Neuronal stem cell (in vitro differentiated cells): ENCODE data around the gene P2RY8.

Experiments
- DNase-seq: peaks from one replicate; pipeline ENCODE4 v3.0.0-alpha.2; 2013; ENCODE audit warnings: low spot score
- H2AFZ ChIP-seq: one replicate; pipeline ENCODE4 v1.6.1; 2013; ENCODE audit warnings: mild to moderate bottlenecking, low read length, inconsistent platforms
- H2AK5ac ChIP-seq: 2 replicates; pipeline ENCODE4 v1.6.1; 2013; ENCODE audit warnings: low read depth, mild to moderate bottlenecking, inconsistent platforms, low read length, moderate library complexity, mixed read lengths
- H2BK120ac ChIP-seq: 2 replicates; pipeline ENCODE4 v1.6.1; 2013; ENCODE audit warnings: low read depth, mild to moderate bottlenecking, inconsistent platforms, low read length, moderate library complexity, mixed read lengths
- H2BK12ac ChIP-seq: one replicate; pipeline ENCODE4 v1.6.1; 2013; ENCODE audit warnings: low read length, inconsistent platforms
- H2BK15ac ChIP-seq: 2 replicates; pipeline ENCODE4 v1.6.1; 2013; ENCODE audit warnings: mild to moderate bottlenecking, low read length, inconsistent platforms, mixed read lengths
- H2BK5ac ChIP-seq: one replicate; pipeline ENCODE4 v1.6.1; 2013; ENCODE audit warnings: inconsistent platforms, mild to moderate bottlenecking, low read length, moderate library complexity
- H3K14ac ChIP-seq: one replicate; pipeline ENCODE4 v1.6.1; 2013; ENCODE audit warnings: low read length, inconsistent platforms
- H3K18ac ChIP-seq: 2 replicates; pipeline ENCODE4 v1.6.1; 2013; ENCODE audit warnings: low read length, inconsistent platforms
- H3K23ac ChIP-seq: 2 replicates; pipeline ENCODE4 v1.6.1; 2013; ENCODE audit warnings: low read depth, mild to moderate bottlenecking, mixed read lengths, low read length, inconsistent platforms; ENCODE audit not compliant: poor library complexity
- H3K27ac ChIP-seq: replicated peaks from 3 replicates; pipeline ENCODE4 v1.5.1; 2013; ENCODE audit warnings: low read length, inconsistent platforms
- H3K27me3 ChIP-seq, 3 experiments: 2 replicates each; pipeline ENCODE4 v1.6.1; 2013; ENCODE audit warnings: low read length in 3 of 3, mild to moderate bottlenecking in 2 of 3, inconsistent platforms in 1 of 3, low read depth in 1 of 3, mixed read lengths in 1 of 3, moderate library complexity in 1 of 3; ENCODE audit not compliant: control insufficient read depth in 3 of 3, insufficient read depth in 3 of 3
- H3K36me3 ChIP-seq, 2 donors: replicated peaks in 1 of 2; 2 replicates each; pipeline ENCODE4 v1.6.1; 2013; ENCODE audit warnings: low read length in 2 of 2; ENCODE audit not compliant: control insufficient read depth in 2 of 2, insufficient read depth in 2 of 2
- H3K4ac ChIP-seq: 2 replicates; pipeline ENCODE4 v1.6.1; 2013; ENCODE audit warnings: inconsistent platforms, mild to moderate bottlenecking, low read length, moderate library complexity
- H3K4me1 ChIP-seq, 2 donors: 1 replicate in 1 of 2; 2 replicates in 1 of 2; pipeline ENCODE4 v1.6.1; 2013; ENCODE audit warnings: low read length in 2 of 2, low read depth in 1 of 2; ENCODE audit not compliant: control insufficient read depth in 2 of 2, insufficient read depth in 1 of 2
- H3K4me2 ChIP-seq: one replicate; pipeline ENCODE4 v1.6.1; 2013; ENCODE audit warnings: mild to moderate bottlenecking, low read length, inconsistent platforms; ENCODE audit not compliant: insufficient read depth, poor library complexity, severe bottlenecking
- H3K4me3 ChIP-seq, 2 donors: 2 replicates each; pipeline ENCODE4 v1.5.1; 2013; ENCODE audit warnings: low read length in 2 of 2, mild to moderate bottlenecking in 2 of 2, inconsistent platforms in 1 of 2, moderate library complexity in 1 of 2
- H3K79me1 ChIP-seq: one replicate; pipeline ENCODE4 v1.6.1; 2013; ENCODE audit warnings: low read depth, mild to moderate bottlenecking, inconsistent platforms, low read length, moderate library complexity
- H3K9ac ChIP-seq: one replicate; pipeline ENCODE4 v1.6.1; 2013; ENCODE audit warnings: mild to moderate bottlenecking, low read depth, low read length, inconsistent platforms; ENCODE audit not compliant: poor library complexity
- H3K9me3 ChIP-seq, 2 donors: replicated peaks in 1 of 2; 2 replicates each; pipeline versions ENCODE3 to v1.6.1; 2013; ENCODE audit warnings: low read length in 2 of 2, mild to moderate bottlenecking in 2 of 2, inconsistent platforms in 1 of 2, low read depth in 1 of 2, mixed read lengths in 1 of 2, moderate library complexity in 1 of 2; ENCODE audit not compliant: control insufficient read depth in 2 of 2, insufficient read depth in 1 of 2
- H4K8ac ChIP-seq: one replicate; pipeline ENCODE4 v1.6.1; 2013; ENCODE audit warnings: low read depth, mild to moderate bottlenecking, inconsistent platforms, low read length, moderate library complexity
- H4K91ac ChIP-seq: one replicate; pipeline ENCODE4 v1.6.1; 2013; ENCODE audit warnings: low read length, low read depth, mild to moderate bottlenecking, inconsistent platforms; ENCODE audit not compliant: poor library complexity
- WGBS, 2 donors: extraction: QIAGEN DNeasy Blood & Tissue Kit; methylation state at CpG; one replicate each; pipeline ENCODE4 v1.1.7; 2013; ENCODE audit warnings: missing lambda C conversion rate in 2 of 2, mixed read lengths in 1 of 2; ENCODE audit not compliant: insufficient read length in 2 of 2, insufficient replicate concordance in 1 of 2; ENCODE audit errors: extremely low coverage in 2 of 2; 5-methylcytosine and 5-hydroxymethylcytosine counted together

The P2RY8 gene

GRCh38 chrX:1465286-1466231, 71.4 kb downstream of the P2RY8 start:
- no peak for DNase-seq
- Histone ChIP-seq H3K27me3 (peaks cover 0 to 16% (median 0%) of the 10 kb centered on the region in 3 experiments), H3K9ac (peak overlapping the region; percentile 44), H2AFZ (no peak overlapping the region), H3K4me3 (peak overlapping the region in 1 of 2 donors; percentile 6), H2AK5ac (peak overlapping the region; percentile 86), H3K36me3 (no peaks in the 10 kb centered on the region), H3K18ac (peak overlapping the region; percentile 89), H3K9me3 (peaks cover 0 to 4% of the 10 kb centered on the region in 2 donors), H3K23ac (peak overlapping the region; percentile 89), H3K4ac (peak overlapping the region; percentile 23), H2BK5ac (no peak overlapping the region), H4K8ac (peak overlapping the region; percentile 43), H4K91ac (no peak overlapping the region), H2BK15ac (peak overlapping the region; percentile 55), H2BK12ac (peak overlapping the region; percentile 41), H3K4me2 (no peak overlapping the region), H3K14ac (peak overlapping the region; percentile 96), H3K4me1 (no peaks in the 10 kb centered on the region), H2BK120ac (peak overlapping the region; percentile 3), H3K27ac (no peak overlapping the region), H3K79me1 (no peaks in the 10 kb centered on the region)
- no CpG with 5 or more reads among the region's 75 CpGs for WGBS, 2 donors

DNA sequence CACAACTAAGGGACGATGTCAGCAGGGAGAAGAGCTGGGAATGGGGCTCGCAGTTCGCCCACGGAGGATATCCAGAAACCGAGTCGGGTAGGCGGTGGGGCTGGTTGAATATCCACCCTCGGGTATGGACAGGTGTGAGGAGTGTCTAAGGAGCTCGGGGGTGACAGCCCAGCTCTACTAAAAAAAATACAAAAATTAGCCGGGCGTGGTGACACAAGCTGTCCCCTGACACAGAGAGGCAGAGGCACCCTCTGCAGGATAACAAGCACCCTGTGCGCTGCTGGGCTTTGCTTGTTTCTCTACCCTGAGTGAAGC, 72.1 kb downstream of the P2RY8 start:
- H3K23ac ChIP-seq, result no peak overlapping the region
- H2BK15ac ChIP-seq, result peak overlapping the region; percentile 37
- H3K9me3 ChIP-seq, result peaks cover 0 to 4% of the 10 kb centered on the region in 2 donors
- no peak overlapping the region for H3K9ac ChIP-seq
- WGBS, 2 donors, result no CpG with 5 or more reads among the region's 12 CpGs
- H2AFZ ChIP-seq, result no peak overlapping the region
- no peak overlapping the region for H3K4me3 ChIP-seq
- peak overlapping the region; percentile 56 for H3K14ac ChIP-seq
- no peak overlapping the region for H3K4me2 ChIP-seq
- no peak overlapping the region for H3K27ac ChIP-seq
- no peaks in the 10 kb centered on the region for H3K79me1 ChIP-seq
- H3K27me3 ChIP-seq, result peaks cover 0 to 16% (median 0%) of the 10 kb centered on the region in 3 experiments
- no peak overlapping the region for H2BK12ac ChIP-seq
- no peak overlapping the region for H4K91ac ChIP-seq
- no peaks in the 10 kb centered on the region for H3K4me1 ChIP-seq
- H3K4ac ChIP-seq, result no peak overlapping the region
- no peak overlapping the region for H2AK5ac ChIP-seq
- H2BK120ac ChIP-seq, result no peak overlapping the region
- H4K8ac ChIP-seq, result no peak overlapping the region
- no peak for DNase-seq
- H2BK5ac ChIP-seq, result no peak overlapping the region
- peak overlapping the region; percentile 28 for H3K18ac ChIP-seq
- H3K36me3 ChIP-seq, result no peaks in the 10 kb centered on the region

- peak overlapping the region; percentile 56 for H3K14ac ChIP-seq
- no peak overlapping the region for H2BK12ac ChIP-seq
- H3K4me1 ChIP-seq, result no peaks in the 10 kb centered on the region
- no peaks in the 10 kb centered on the region for H3K36me3 ChIP-seq
- peak overlapping the region; percentile 86 for H4K8ac ChIP-seq
- no peak overlapping the region for H3K9ac ChIP-seq
- no CpG with 5 or more reads among the region's 24 CpGs for WGBS, 2 donors
- H3K4me3 ChIP-seq, result no peak overlapping the region
- H3K9me3 ChIP-seq, result peaks cover 0 to 4% of the 10 kb centered on the region in 2 donors
- no peak overlapping the region for H3K4ac ChIP-seq
- no peak overlapping the region for H3K4me2 ChIP-seq
- H3K18ac ChIP-seq, result peak overlapping the region; percentile 28
- H2AFZ ChIP-seq, result no peak overlapping the region
- no peaks in the 10 kb centered on the region for H3K79me1 ChIP-seq
- peaks cover 0 to 16% (median 0%) of the 10 kb centered on the region in 3 experiments for H3K27me3 ChIP-seq
- H2BK5ac ChIP-seq, result no peak overlapping the region
- H2BK15ac ChIP-seq, result peak overlapping the region; percentile 37
- H2BK120ac ChIP-seq, result no peak overlapping the region
- no peak overlapping the region for H4K91ac ChIP-seq
- no peak for DNase-seq
- no peak overlapping the region for H3K23ac ChIP-seq
- no peak overlapping the region for H2AK5ac ChIP-seq
- no peak overlapping the region for H3K27ac ChIP-seq
Observed at GRCh38 chrX:1464041-1464970, 72.7 kb downstream of the P2RY8 start.
